Fibroblast of mammary gland (primary cell): ENCODE measurements around the gene ZAR1.

Source experiments
- DNase-seq: peaks from one replicate; pipeline ENCODE4 v3.0.0-alpha.2; 2010; ENCODE audit warnings: low read depth
- H3K4me3 ChIP-seq: 2 replicates; pipeline ENCODE4 v1.5.1; 2011; ENCODE audit warnings: low read depth, mild to moderate bottlenecking, low read length, moderate library complexity; ENCODE audit not compliant: control insufficient read depth
- CTCF ChIP-seq: conservative IDR thresholded peaks from 2 replicates; pipeline ENCODE4 v1.5.1; 2011; ENCODE audit warnings: low read depth, low read length, inconsistent platforms; ENCODE audit not compliant: control insufficient read depth, insufficient read depth

Gene ZAR1

GRCh38 chr4:48484494-48485168 lies 5.4 kb upstream of the ZAR1 start:
- TF ChIP-seq CTCF, result no peak
- no peak overlapping the region for H3K4me3 ChIP-seq
- DNase-seq, result no peak

- TF ChIP-seq CTCF, result no peak
- no peak for DNase-seq
- no peak overlapping the region for H3K4me3 ChIP-seq
These were observed 405 bp upstream of the ZAR1 start for GRCh38 chr4:48489683-48490011.

GRCh38 chr4:48490680-48491513 lies 845 bp downstream of the ZAR1 start:
- no peak for TF ChIP-seq CTCF
- no peak for DNase-seq
- H3K4me3 ChIP-seq, result no peak overlapping the region

- no peak overlapping the region for H3K4me3 ChIP-seq
- no peak for DNase-seq
- no peak for TF ChIP-seq CTCF
These were observed 1.6 kb downstream of the ZAR1 start for GRCh38 chr4:48491514-48492176.

- H3K4me3 ChIP-seq, result no peak overlapping the region
- peak; percentile 7 for DNase-seq
- no peak for TF ChIP-seq CTCF
These were observed 3.5 kb downstream of the ZAR1 start for GRCh38 chr4:48493452-48494100.

GRCh38 chr4:48495941-48496340 lies 5.9 kb downstream of the ZAR1 start:
- no peak for TF ChIP-seq CTCF
- DNase-seq, result no peak
- no peak overlapping the region for H3K4me3 ChIP-seq
